ENCODE results near the gene DHX34.

Gene DHX34

GRCh38 chr19:47430041-47430802 is 81.1 kb downstream of the DHX34 start:
- Histone ChIP-seq H3K4me1 (ENCODE audit: control insufficient read depth, insufficient read depth, low read length) (peaks cover 25% of the 10 kb centered on the region), H3K9me3 (ENCODE audit: control insufficient read depth in 2 of 2, low read length in 2 of 2) (no peaks in the 10 kb centered on the region), H3K27ac (ENCODE audit: low read length) (no peak overlapping the region), H3K4me3 (ENCODE audit: low read length in 2 of 2) (no peak overlapping the region), H3K27me3 (ENCODE audit: control insufficient read depth in 1 of 2, insufficient read depth in 2 of 2, low read length in 2 of 2) (peaks cover 3 to 12% of the 10 kb centered on the region in 2 donors), H3K9ac (ENCODE audit: low read length in 2 of 2) (no peak overlapping the region), H3K36me3 (ENCODE audit: control insufficient read depth in 2 of 2, insufficient read depth in 2 of 2, low read length in 2 of 2) (peaks cover 3 to 4% of the 10 kb centered on the region in 2 donors)

- Histone ChIP-seq H3K9ac (ENCODE audit: low read length in 2 of 2) (no peak overlapping the region), H3K27me3 (ENCODE audit: control insufficient read depth in 1 of 2, insufficient read depth in 2 of 2, low read length in 2 of 2) (peaks cover 3 to 7% of the 10 kb centered on the region in 2 donors), H3K4me1 (ENCODE audit: control insufficient read depth, insufficient read depth, low read length) (peaks cover 31% of the 10 kb centered on the region), H3K9me3 (ENCODE audit: control insufficient read depth in 2 of 2, low read length in 2 of 2) (no peaks in the 10 kb centered on the region), H3K36me3 (ENCODE audit: control insufficient read depth in 2 of 2, insufficient read depth in 2 of 2, low read length in 2 of 2) (peaks cover 3 to 4% of the 10 kb centered on the region in 2 donors), H3K27ac (ENCODE audit: low read length) (no peak overlapping the region), H3K4me3 (ENCODE audit: low read length in 2 of 2) (no peak overlapping the region)
These were observed 83.0 kb downstream of the DHX34 start for GRCh38 chr19:47432091-47432490.

All from stomach smooth muscle (tissue), 2 donors.